ENCODE results near the gene FMNL3.
"Not testable (repeated sequence)": the region's sequence is repeated elsewhere in the genome, so short reads cannot be mapped to it uniquely, and the experiment has no call there.

Gene FMNL3

GRCh38 chr12:49626836-49627235, 80.4 kb downstream of the FMNL3 start:
- no peak for DNase-seq

- DNase-seq, result no peak
Measured at GRCh38 chr12:49626169-49626835, 80.9 kb downstream of the FMNL3 start.

GRCh38 chr12:49624921-49625577, 82.2 kb downstream of the FMNL3 start:
- DNase-seq, result no peak

DNA sequence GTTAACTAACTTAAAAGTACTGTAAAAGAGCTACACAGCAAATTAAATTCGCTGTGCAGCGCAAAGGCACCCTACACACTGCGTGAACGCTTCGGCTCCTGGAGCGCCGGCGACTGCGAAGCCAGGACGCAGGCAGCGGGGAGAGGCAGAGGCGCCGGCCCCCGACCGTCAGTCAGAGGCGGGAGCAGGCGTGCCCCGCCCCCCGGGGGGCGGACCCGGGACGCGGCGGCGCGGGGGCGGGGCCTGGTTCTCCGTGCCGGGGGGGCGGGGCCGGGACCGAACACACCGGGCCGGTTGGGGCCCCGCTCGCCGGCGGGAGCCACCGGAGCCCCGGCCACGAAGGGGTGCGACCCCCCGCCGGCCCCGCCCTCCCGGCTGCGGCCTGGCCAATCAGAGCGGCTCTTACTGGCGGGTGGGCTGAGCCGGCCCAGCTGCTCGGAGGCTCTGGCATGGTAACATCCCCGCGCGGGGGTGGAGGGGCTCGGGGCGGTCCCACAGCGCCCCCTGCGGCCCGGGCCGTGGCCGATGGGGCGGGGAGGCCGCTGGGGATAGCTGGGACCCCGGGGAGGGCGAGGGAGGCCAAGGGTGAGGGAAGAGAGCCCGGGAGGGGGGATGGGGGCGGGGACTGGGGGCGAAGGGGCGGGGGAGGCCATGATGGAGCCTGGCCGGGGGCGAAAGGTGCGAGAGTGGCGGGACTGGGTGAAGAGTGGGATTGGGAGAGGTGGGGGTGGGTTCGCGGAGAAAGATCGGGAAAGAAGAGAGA, 83.9 kb downstream of the FMNL3 start, which contains the start of gene PRPF40B:
Gene PRPF40B (plus strand): TSS at position 420 of the 763 bp plus-strand sequence. CDS start 30 bp downstream, at position 450.
- DNase-seq, result peak; percentile 83

DNA sequence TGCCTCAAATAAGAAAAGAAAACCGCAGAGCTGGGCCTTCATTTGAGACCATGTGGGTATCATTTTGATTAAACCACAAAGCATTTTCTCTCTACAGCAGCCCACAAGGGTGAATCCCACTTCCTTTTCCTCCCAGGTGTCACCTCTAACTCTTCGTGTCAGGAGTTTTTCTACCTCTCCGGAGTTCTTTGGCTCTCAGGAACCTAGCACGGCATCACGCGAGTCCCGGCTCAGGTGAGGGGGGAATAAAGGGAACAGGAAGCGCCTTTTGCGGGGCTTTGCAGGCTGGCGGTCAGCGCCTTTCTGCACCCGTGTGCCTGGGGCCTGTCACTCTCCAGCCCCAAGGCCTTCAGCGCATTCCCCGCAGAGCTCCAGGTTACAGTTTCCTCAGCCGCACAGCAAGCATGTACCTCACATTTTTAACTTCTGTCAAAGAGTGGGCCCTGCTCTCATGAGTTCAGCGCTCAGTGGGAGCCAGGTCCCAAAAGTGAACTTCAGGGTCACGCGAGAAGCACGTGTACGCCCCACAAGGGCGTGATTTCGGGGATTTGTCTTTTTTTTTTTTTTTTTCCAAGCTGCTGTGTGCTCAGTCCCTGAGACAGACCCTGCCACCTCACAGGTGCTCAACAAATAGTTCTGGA, 84.6 kb downstream of the FMNL3 start:
- DNase-seq, result peak; percentile 52

- DNase-seq, result no peak
Measured at GRCh38 chr12:49621651-49622500, 85.3 kb downstream of the FMNL3 start.

GRCh38 chr12:49619286-49619685, 87.9 kb downstream of the FMNL3 start:
- DNase-seq, result no peak

DNA sequence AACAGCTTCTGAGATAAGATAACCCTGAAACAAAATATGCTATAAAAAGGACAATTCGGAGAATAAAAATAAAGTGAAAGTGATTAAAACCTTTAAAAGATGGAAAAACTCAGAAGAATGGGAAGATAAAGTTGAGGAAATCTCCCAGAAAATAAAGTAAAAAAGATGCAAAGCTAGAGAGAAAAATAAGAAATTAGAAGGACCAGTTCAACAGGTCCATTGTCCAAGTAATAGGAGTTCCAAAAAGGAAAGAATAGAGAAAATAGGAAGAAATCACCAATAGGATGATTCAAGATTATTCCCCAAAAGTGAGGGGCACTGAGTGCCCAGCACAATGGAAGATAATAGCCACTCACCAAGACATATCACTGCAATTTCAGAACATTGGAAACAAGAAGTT, 88.6 kb downstream of the FMNL3 start:
- no peak for DNase-seq

DNA sequence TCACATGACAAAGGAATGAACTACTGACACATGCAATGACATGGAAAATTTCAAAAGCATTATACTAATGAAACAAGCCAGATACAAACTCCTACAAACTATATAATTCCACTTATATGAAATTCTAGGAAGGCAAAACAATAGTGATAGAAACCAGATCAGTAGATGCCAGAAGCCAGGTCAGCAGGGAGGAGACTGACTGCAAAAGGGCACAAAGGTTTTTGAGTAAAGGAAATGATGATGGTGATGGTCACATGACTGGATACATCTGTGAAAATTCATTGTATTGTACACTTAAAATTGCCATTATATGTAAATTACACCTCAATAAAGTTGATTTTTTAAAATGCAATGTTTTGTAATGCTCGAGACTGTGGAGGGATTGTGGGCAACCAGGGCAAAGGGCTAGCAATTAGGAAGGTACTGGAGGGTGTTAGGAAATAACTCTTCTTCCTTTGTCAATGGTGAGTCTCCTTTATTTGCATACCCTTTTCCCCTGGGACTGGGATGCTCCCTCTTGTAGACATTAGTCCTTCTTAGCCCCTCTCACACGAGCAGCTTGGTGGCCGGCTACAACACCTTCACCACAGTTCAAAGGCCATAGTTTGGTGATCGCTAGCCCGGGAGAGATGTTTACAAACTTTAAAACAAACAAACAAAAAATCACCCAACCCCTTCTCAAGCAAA, 90.5 kb downstream of the FMNL3 start:
- DNase-seq, result no peak

DNA sequence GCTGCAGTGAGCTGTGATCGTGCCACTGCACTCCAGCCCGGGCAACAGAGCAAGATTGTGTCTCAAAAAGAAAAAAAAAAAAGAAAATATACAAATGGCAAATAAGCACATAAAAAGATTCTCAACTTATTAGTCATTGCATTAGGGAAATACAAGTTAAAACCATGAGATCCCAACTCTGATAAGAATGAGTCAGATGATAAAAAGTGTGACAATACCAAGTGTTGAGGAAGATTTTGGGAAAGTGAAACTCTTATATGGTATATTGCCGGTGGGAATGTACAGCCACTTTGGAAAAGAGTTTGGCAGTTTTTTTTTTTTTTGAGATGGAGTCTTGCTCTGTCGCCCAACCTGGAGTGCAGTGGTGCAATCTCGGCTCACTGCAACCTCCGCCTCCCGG, 91.5 kb downstream of the FMNL3 start:
- no peak for DNase-seq

- no peak for DNase-seq
Measured at GRCh38 chr12:49612210-49612609, 95.0 kb downstream of the FMNL3 start.

- DNase-seq, result not testable (repeated sequence)
Measured at GRCh38 chr12:49610785-49611184, 96.4 kb downstream of the FMNL3 start.

- peak; percentile 31 for DNase-seq
Measured at GRCh38 chr12:49609875-49610154, 97.4 kb downstream of the FMNL3 start.

DNA sequence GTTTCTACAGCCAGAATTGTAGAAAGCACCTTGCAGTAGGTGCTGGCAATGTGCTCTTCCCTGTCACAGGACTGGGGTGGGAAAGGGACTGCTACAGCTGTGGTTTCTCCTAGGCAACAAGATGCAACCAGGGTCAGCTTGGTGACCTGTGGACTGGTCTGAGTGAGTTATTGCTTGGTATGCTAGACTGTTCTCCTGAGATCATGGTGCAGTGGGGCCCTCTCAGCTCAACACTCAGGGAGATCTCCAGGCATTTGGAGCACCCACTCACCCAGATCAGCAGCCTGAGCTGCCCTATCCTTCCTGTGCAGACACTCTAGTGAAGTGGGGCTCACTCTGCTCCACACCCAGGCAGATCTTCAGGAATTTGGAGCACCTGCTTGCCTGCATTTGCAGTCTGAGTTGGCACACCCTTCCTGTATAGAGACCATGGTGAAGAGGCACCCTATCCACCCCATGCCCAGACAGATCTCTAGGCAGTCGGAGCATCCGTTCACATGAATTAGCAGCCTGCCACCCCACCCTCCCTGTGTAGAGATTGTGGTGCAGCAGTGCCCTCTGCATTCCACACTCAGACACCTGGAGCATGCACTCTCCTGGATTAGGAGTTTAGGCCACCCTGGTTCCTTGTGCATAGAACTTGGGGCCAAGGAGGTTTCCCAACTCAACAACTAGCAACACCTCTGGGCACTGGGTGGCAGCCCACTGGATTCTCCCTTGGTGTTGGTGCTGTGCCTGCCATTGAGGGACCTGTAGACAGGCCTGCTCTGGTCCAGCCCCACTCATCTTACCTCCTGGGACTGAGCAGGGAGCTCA, 97.9 kb downstream of the FMNL3 start:
- no peak for DNase-seq

DNA sequence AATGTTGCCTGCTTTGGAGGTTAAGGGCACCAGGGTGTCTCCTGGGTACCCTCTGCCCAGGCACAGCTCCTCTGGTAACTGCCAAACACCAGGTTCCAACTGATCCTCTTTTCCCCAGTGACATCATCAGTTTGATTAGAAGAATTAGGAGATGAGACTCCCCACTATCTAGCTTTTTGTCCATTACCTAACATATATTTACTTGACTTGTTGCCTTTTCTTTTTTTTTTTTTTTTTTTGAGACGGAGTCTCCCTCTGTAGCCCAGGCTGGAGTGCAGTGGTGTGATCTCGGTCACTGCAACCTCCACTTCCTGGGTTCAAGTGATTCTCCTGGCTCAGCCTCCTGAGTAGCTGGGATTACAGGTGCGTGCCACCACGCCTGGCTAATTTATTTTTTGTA, 101.7 kb downstream of the FMNL3 start, which contains the start of gene FAM186B:
Gene FAM186B (minus strand): TSS at position 101 of the 400 bp plus-strand sequence. CDS start 162 bp downstream, outside the sequence.
- DNase-seq, result not testable (repeated sequence)

DNA sequence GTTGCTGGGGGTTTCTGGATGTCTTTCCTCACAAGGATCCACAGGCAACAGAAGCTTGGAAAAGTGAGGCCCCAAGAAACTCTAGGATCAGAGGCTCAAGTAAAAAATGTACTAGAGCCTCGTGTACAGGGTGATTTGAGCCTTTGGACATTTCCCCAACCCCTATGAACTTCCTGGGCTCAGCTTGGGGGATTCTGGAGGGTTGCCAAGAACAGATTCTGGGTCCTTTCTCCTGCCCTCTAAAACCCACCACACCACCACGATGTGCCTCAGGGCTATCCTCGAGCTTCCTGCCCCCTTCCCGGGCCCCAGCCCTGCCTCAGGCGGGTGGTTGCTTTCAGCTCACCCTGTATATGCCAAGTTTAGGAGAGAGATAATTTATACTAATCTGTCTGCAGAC, 102.3 kb downstream of the FMNL3 start:
- no peak for DNase-seq

DNA sequence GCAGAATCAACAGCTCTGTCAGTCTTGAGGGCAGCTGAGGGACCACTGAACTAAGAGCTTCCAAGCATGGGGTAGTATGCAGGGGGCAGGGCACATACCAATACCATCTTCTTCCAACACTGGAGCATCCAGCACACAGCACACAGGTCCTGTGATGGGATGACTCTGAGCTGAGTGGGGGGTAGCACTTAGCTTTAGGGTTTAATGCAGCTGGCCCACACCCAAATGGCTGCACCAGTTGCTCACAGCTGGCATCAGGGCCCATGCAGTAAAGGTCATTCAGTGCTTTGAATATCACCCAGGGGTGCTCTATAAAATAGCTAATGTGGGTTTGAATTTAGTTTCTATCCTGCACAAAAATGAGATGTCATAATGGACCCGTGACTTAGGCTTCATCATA, 103.5 kb downstream of the FMNL3 start:
- DNase-seq, result no peak

DNA sequence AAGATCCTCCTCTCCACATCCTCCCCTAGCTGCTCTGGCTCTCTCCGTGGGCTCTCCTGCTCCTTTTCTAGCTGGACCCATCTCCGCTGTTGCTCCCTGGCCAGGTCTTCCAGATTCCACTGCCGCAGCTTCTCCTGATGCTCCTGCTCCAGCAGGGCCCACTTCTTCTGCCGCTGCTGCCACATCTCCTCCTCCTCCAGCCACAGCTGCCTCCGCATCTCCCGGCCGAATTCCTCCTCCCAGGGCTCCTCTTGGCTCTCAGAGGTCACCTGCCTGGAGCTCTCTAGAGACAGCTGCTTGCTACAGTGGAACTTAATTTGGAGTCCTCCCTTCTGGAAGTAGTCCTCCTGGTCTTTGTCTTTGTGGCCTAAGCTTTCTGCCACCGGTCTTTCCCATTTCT, 107.2 kb downstream of the FMNL3 start:
- DNase-seq, result no peak

DNA sequence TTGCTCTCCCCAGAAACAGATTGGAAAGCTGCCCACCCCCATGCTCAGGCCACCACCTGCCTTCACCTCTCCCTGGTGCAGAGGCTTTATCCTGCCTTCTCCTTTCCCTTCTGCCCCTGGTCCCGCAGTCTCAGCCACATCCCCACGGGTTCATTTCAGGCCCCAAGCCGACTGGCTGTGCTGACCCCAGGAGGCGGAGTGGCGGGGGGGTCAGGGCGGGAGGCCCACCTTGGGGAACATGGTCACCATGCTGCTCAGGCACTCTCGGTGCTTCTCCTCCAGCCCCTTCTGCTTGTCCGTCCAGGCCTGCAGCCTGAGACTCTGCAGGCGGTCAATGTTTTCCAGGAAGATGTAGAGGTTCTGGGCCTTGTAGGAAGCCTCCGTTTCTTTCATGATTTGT, 108.7 kb downstream of the FMNL3 start:
- no peak for DNase-seq

DNA sequence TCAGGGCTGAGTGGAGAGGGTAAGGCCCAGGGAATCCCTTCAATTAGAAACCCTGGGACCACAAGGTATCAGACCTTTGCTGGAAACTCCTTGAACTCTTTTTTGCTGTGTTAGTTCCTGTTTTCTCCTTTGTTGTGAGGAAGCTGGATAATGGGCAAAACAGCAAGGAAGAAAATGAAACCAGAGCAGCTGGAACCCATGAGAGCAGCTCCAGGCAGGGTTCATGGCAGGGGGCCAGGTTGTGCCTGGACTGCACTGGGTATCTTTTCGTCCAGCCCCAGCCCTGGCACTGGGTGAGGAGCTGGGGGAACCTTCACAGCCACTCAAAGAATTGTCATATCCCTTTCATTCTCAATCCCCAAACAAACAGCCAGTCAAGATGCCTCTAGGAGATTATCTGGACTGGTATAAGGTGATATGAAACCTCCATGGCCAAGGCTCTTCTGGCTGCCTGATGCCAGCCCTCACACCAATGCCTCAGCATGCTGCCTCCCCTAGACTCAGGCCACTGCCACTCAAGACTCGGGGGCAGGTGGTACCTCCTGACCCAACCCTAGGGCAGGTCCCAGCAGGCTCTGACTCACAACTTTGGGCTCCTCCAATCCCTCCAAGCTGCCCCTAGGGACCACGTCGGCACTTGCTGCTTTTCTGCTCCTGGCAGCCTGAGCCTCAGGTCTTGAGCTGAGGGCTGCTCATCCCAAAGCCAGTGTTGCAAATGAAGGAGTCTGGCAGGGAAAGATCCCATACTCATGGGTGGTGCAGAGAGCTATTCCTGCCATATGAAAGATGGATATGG, 118.3 kb downstream of the FMNL3 start:
- DNase-seq, result peak; percentile 92

Measured in hematopoietic multipotent progenitor cell treated with erythropoietin and hydrocortisone succinate and interleukin-3 and kit ligand, for 8 days (in vitro differentiated cells).